Measurements from ENCODE around the gene MOV10.

The MOV10 gene

DNA sequence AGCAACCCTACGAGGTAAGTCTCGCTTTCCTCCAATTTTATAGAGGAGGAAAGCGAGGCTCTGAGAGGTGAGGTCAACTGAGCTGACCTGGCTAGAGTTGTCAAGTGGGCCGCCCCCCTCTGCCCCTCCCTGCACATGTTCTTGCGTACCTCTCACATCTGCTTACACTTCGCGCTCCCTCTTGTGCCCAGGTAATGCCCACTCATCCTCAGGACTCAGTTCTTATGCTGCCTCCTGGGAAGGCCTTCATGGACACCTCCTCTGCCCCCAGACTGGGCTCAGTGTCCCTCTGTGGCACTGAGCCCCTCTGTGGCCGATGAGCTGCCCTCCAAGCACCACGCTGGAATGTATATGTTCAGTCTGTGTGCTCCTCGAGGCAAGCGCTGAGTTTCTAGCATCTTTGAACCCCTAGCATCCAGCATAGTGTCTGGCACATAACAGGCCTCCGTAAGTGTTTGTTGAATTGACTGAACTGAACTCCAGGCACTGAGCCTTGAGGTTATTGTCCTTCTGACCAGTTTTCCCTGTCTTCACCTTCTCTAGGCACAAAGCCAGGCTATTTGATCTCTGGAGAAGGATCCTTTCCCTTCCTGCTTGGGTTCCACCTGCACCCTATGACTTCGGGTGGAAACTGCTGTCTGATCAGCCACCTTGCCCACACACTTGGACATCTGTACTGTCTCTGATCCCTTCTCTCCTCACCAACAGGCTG lies 13.5 kb downstream of the MOV10 start:
- no peak overlapping the region for H3K23ac ChIP-seq (ENCODE audit: low read depth, low read length, poor library complexity)
- no peak overlapping the region for H3K18ac ChIP-seq (ENCODE audit: low read length)
- peaks cover 20 to 65% of the 10 kb centered on the region in 2 donors for H3K36me3 ChIP-seq (replicated peaks in 1 of 2; ENCODE audit: control insufficient read depth in 2 of 2, insufficient read depth in 2 of 2, low read length in 2 of 2)
- H2AFZ ChIP-seq (ENCODE audit: low read length) = no peak overlapping the region
- no peak overlapping the region for H3K9ac ChIP-seq (ENCODE audit: low read depth, low read length, poor library complexity)
- no peak overlapping the region for H2BK120ac ChIP-seq (ENCODE audit: low read depth, low read length)
- H4K8ac ChIP-seq (ENCODE audit: low read depth, low read length) = no peak overlapping the region
- no peak overlapping the region for H3K4me3 ChIP-seq (ENCODE audit: low read length in 2 of 2)
- peaks cover 3% of the 10 kb centered on the region for H3K79me1 ChIP-seq (ENCODE audit: low read depth, low read length)
- H2BK5ac ChIP-seq (ENCODE audit: low read length) = no peak overlapping the region
- H3K14ac ChIP-seq (ENCODE audit: low read length) = no peak overlapping the region
- H3K27ac ChIP-seq (replicated peaks; ENCODE audit: low read length) = no peak overlapping the region
- no peak overlapping the region for H3K4ac ChIP-seq (ENCODE audit: low read length)
- no peak overlapping the region for H2BK15ac ChIP-seq (ENCODE audit: low read length)
- no CpG with 5 or more reads among the region's 13 CpGs for WGBS, 2 donors (ENCODE audit: extremely low coverage in 2 of 2, insufficient read length in 2 of 2, insufficient replicate concordance in 1 of 2)
- no peaks in the 10 kb centered on the region for H3K9me3 ChIP-seq (replicated peaks in 1 of 2; ENCODE audit: control insufficient read depth in 2 of 2, insufficient read depth in 1 of 2, low read depth in 1 of 2, low read length in 2 of 2)
- H2BK12ac ChIP-seq (ENCODE audit: low read length) = no peak overlapping the region
- no peaks in the 10 kb centered on the region for H3K27me3 ChIP-seq (ENCODE audit: control insufficient read depth in 3 of 3, insufficient read depth in 3 of 3, low read depth in 1 of 3, low read length in 3 of 3)
- H4K91ac ChIP-seq (ENCODE audit: low read depth, low read length, poor library complexity) = no peak overlapping the region
- no peak overlapping the region for H3K4me2 ChIP-seq (ENCODE audit: insufficient read depth, low read length, poor library complexity, severe bottlenecking)
- no peak overlapping the region for H2AK5ac ChIP-seq (ENCODE audit: low read depth, low read length)
- no peaks in the 10 kb centered on the region for H3K4me1 ChIP-seq (ENCODE audit: control insufficient read depth in 2 of 2, insufficient read depth in 1 of 2, low read depth in 1 of 2, low read length in 2 of 2)
- DNase-seq (ENCODE audit: low spot score) = no peak

DNA sequence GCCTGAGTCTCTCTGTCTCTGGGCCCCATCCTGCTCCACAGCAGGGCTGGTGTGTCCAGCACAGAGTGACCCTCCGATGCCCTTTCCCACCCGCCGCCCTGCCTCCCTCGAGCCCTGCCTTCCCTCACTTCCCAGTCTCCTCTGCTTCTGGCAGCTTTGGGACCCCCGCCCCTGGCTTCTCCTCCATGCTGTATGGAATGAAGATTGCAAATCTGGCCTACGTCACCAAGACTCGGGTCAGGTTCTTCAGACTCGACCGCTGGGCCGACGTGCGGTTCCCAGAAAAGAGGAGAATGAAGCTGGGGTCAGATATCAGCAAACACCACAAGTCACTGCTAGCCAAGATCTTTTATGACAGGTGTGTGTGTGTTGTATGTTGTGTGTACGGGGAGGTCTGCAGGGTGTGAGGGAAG lies 14.3 kb downstream of the MOV10 start:
- Histone ChIP-seq H3K79me1 (ENCODE audit: low read depth, low read length) (peaks cover 3% of the 10 kb centered on the region), H2BK12ac (ENCODE audit: low read length) (no peak overlapping the region), H4K91ac (ENCODE audit: low read depth, low read length, poor library complexity) (no peak overlapping the region), H3K4me1 (ENCODE audit: control insufficient read depth in 2 of 2, insufficient read depth in 1 of 2, low read depth in 1 of 2, low read length in 2 of 2) (no peaks in the 10 kb centered on the region), H3K4me3 (ENCODE audit: low read length in 2 of 2) (no peak overlapping the region), H2BK120ac (ENCODE audit: low read depth, low read length) (no peak overlapping the region), H3K27ac (replicated peaks; ENCODE audit: low read length) (no peak overlapping the region), H3K23ac (ENCODE audit: low read depth, low read length, poor library complexity) (no peak overlapping the region), H3K27me3 (ENCODE audit: control insufficient read depth in 3 of 3, insufficient read depth in 3 of 3, low read depth in 1 of 3, low read length in 3 of 3) (no peaks in the 10 kb centered on the region), H4K8ac (ENCODE audit: low read depth, low read length) (no peak overlapping the region), H2AFZ (ENCODE audit: low read length) (no peak overlapping the region), H3K14ac (ENCODE audit: low read length) (no peak overlapping the region), H3K9ac (ENCODE audit: low read depth, low read length, poor library complexity) (no peak overlapping the region), H3K36me3 (replicated peaks in 1 of 2; ENCODE audit: control insufficient read depth in 2 of 2, insufficient read depth in 2 of 2, low read length in 2 of 2) (peaks cover 24 to 66% of the 10 kb centered on the region in 2 donors), H2BK5ac (ENCODE audit: low read length) (no peak overlapping the region), H3K4me2 (ENCODE audit: insufficient read depth, low read length, poor library complexity, severe bottlenecking) (no peak overlapping the region), H3K9me3 (replicated peaks in 1 of 2; ENCODE audit: control insufficient read depth in 2 of 2, insufficient read depth in 1 of 2, low read depth in 1 of 2, low read length in 2 of 2) (no peaks in the 10 kb centered on the region), H2BK15ac (ENCODE audit: low read length) (no peak overlapping the region), H2AK5ac (ENCODE audit: low read depth, low read length) (no peak overlapping the region), H3K18ac (ENCODE audit: low read length) (no peak overlapping the region), H3K4ac (ENCODE audit: low read length) (no peak overlapping the region)
- no CpG with 5 or more reads among the region's 13 CpGs for WGBS, 2 donors (ENCODE audit: extremely low coverage in 2 of 2, insufficient read length in 2 of 2, insufficient replicate concordance in 1 of 2)
- no peak for DNase-seq (ENCODE audit: low spot score)

DNA sequence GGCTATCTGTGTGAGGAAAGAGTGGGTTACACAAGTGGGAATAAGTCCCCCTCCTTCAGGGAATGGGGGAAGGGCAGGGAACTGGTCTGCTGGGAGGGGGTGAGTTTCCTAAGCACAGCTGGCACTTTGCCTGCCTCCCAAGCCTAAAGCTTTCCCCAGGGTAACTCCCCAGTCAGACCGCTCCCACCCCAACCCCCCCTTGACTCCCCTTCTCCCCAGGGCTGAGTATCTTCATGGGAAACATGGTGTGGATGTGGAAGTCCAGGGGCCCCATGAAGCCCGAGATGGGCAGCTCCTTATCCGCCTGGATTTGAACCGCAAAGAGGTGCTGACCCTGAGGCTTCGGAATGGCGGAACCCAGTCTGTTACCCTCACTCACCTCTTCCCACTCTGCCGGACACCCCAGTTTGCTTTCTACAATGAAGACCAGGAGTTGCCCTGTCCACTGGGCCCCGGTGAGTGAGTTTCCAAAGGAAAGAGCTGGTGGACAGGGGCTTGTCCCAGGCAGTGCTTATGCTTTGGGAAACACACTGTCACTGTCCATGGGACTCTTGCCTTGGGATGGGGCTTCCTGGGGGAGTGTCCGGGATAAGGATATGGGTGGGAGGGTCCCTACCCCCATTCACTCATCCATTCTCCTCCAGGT lies 14.9 kb downstream of the MOV10 start:
- no peak overlapping the region for H3K23ac ChIP-seq (ENCODE audit: low read depth, low read length, poor library complexity)
- H3K14ac ChIP-seq (ENCODE audit: low read length) = no peak overlapping the region
- H4K91ac ChIP-seq (ENCODE audit: low read depth, low read length, poor library complexity) = no peak overlapping the region
- no peak overlapping the region for H2AFZ ChIP-seq (ENCODE audit: low read length)
- H2BK15ac ChIP-seq (ENCODE audit: low read length) = no peak overlapping the region
- no peak overlapping the region for H2BK12ac ChIP-seq (ENCODE audit: low read length)
- H2AK5ac ChIP-seq (ENCODE audit: low read depth, low read length) = no peak overlapping the region
- H3K27ac ChIP-seq (replicated peaks; ENCODE audit: low read length) = no peak overlapping the region
- H3K27me3 ChIP-seq (ENCODE audit: control insufficient read depth in 3 of 3, insufficient read depth in 3 of 3, low read depth in 1 of 3, low read length in 3 of 3) = no peaks in the 10 kb centered on the region
- H2BK120ac ChIP-seq (ENCODE audit: low read depth, low read length) = no peak overlapping the region
- H3K18ac ChIP-seq (ENCODE audit: low read length) = no peak overlapping the region
- no peak overlapping the region for H4K8ac ChIP-seq (ENCODE audit: low read depth, low read length)
- no peaks in the 10 kb centered on the region for H3K4me1 ChIP-seq (ENCODE audit: control insufficient read depth in 2 of 2, insufficient read depth in 1 of 2, low read depth in 1 of 2, low read length in 2 of 2)
- peaks cover 28 to 71% of the 10 kb centered on the region in 2 donors for H3K36me3 ChIP-seq (replicated peaks in 1 of 2; ENCODE audit: control insufficient read depth in 2 of 2, insufficient read depth in 2 of 2, low read length in 2 of 2)
- H3K4me2 ChIP-seq (ENCODE audit: insufficient read depth, low read length, poor library complexity, severe bottlenecking) = no peak overlapping the region
- H3K9ac ChIP-seq (ENCODE audit: low read depth, low read length, poor library complexity) = no peak overlapping the region
- H3K79me1 ChIP-seq (ENCODE audit: low read depth, low read length) = peaks cover 3% of the 10 kb centered on the region
- no peak overlapping the region for H2BK5ac ChIP-seq (ENCODE audit: low read length)
- no peak for DNase-seq (ENCODE audit: low spot score)
- H3K4me3 ChIP-seq (ENCODE audit: low read length in 2 of 2) = no peak overlapping the region
- no peaks in the 10 kb centered on the region for H3K9me3 ChIP-seq (replicated peaks in 1 of 2; ENCODE audit: control insufficient read depth in 2 of 2, insufficient read depth in 1 of 2, low read depth in 1 of 2, low read length in 2 of 2)
- WGBS, 2 donors (ENCODE audit: extremely low coverage in 2 of 2, insufficient read length in 2 of 2, insufficient replicate concordance in 1 of 2) = no CpG with 5 or more reads among the region's 9 CpGs
- H3K4ac ChIP-seq (ENCODE audit: low read length) = no peak overlapping the region

DNA sequence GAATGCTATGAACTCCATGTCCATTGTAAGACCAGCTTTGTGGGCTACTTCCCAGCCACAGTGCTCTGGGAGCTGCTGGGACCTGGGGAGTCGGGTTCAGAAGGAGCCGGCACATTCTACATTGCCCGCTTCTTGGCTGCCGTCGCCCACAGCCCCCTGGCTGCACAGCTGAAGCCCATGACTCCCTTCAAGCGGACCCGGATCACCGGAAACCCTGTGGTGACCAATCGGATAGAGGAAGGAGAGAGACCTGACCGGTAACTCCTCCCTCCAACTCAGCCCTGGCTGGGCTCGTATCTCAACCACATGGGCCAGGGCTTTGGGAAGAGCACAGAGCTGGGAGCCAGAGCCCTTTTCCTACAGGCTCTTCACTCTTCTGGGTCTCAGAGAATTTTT lies 15.4 kb downstream of the MOV10 start:
- WGBS, 2 donors (ENCODE audit: extremely low coverage in 2 of 2, insufficient read length in 2 of 2, insufficient replicate concordance in 1 of 2) = no CpG with 5 or more reads among the region's 11 CpGs
- Histone ChIP-seq H3K4me2 (ENCODE audit: insufficient read depth, low read length, poor library complexity, severe bottlenecking) (no peak overlapping the region), H3K36me3 (replicated peaks in 1 of 2; ENCODE audit: control insufficient read depth in 2 of 2, insufficient read depth in 2 of 2, low read length in 2 of 2) (peaks cover 33 to 76% of the 10 kb centered on the region in 2 donors), H3K4me1 (ENCODE audit: control insufficient read depth in 2 of 2, insufficient read depth in 1 of 2, low read depth in 1 of 2, low read length in 2 of 2) (no peaks in the 10 kb centered on the region), H2BK120ac (ENCODE audit: low read depth, low read length) (no peak overlapping the region), H3K9me3 (replicated peaks in 1 of 2; ENCODE audit: control insufficient read depth in 2 of 2, insufficient read depth in 1 of 2, low read depth in 1 of 2, low read length in 2 of 2) (no peaks in the 10 kb centered on the region), H2BK12ac (ENCODE audit: low read length) (no peak overlapping the region), H3K79me1 (ENCODE audit: low read depth, low read length) (peaks cover 3% of the 10 kb centered on the region), H2AFZ (ENCODE audit: low read length) (no peak overlapping the region), H3K4ac (ENCODE audit: low read length) (no peak overlapping the region), H4K8ac (ENCODE audit: low read depth, low read length) (no peak overlapping the region), H3K18ac (ENCODE audit: low read length) (no peak overlapping the region), H2AK5ac (ENCODE audit: low read depth, low read length) (no peak overlapping the region), H3K4me3 (ENCODE audit: low read length in 2 of 2) (no peak overlapping the region), H3K23ac (ENCODE audit: low read depth, low read length, poor library complexity) (no peak overlapping the region), H4K91ac (ENCODE audit: low read depth, low read length, poor library complexity) (no peak overlapping the region), H3K9ac (ENCODE audit: low read depth, low read length, poor library complexity) (no peak overlapping the region), H2BK15ac (ENCODE audit: low read length) (no peak overlapping the region), H3K14ac (ENCODE audit: low read length) (no peak overlapping the region), H3K27ac (replicated peaks; ENCODE audit: low read length) (no peak overlapping the region), H2BK5ac (ENCODE audit: low read length) (no peak overlapping the region), H3K27me3 (ENCODE audit: control insufficient read depth in 3 of 3, insufficient read depth in 3 of 3, low read depth in 1 of 3, low read length in 3 of 3) (no peaks in the 10 kb centered on the region)
- no peak for DNase-seq (ENCODE audit: low spot score)
